HEK293 (cell line): Measurements from ENCODE around the gene LATS1.

Experiments
- CTCF ChIA-PET: fragments of 350-600 bp; formaldehyde crosslinking; extraction: SDS; loops from one replicate; lab custom pipeline; 2021; ENCODE audit warnings: antibody characterized with exemption; lab: Yijun Ruan, JAX
- POLR2A ChIA-PET: fragments of 300-600 bp; formaldehyde crosslinking; extraction: SDS; loops from one replicate; lab custom pipeline; 2020; ENCODE audit warnings: antibody characterized with exemption, inconsistent platforms; lab: Yijun Ruan, JAX
- H3K27ac ChIP-seq: fragments of 200-500 bp; sonication (Bioruptor generic); 2 replicates; pipeline ENCODE4 v1.5.1; 2014; ENCODE audit warnings: low read depth, low read length, control low read depth, inconsistent platforms; ENCODE audit errors: extremely low read depth
- H3K36me3 ChIP-seq, 2 experiments: fragments of 200-500 bp in 1 of 2; sonication (Bioruptor generic) in 1 of 2; 1 replicate in 1 of 2; 2 replicates in 1 of 2; pipeline ENCODE4 v1.5.1; 2014 to 2017; ENCODE audit warnings: inconsistent platforms in 2 of 2, low read length in 2 of 2; ENCODE audit not compliant: control insufficient read depth in 2 of 2, insufficient read depth in 1 of 2
- H3K4me1 ChIP-seq: fragments of 200-500 bp; sonication (Bioruptor generic); 2 replicates; pipeline ENCODE4 v1.5.1; 2014; ENCODE audit warnings: mild to moderate bottlenecking, low read length, inconsistent platforms; ENCODE audit not compliant: control insufficient read depth, insufficient read depth
- H3K4me3 ChIP-seq: 2 replicates; pipeline ENCODE4 v1.5.1; 2011; ENCODE audit warnings: low read depth, mild to moderate bottlenecking, control low read depth, low read length, moderate library complexity
- H3K9me3 ChIP-seq: fragments of 200-500 bp; sonication (Bioruptor generic); 2 replicates; pipeline ENCODE4 v1.5.1; 2014; ENCODE audit warnings: low read depth, low read length, inconsistent platforms; ENCODE audit not compliant: control insufficient read depth, insufficient read depth
- GFI1B ChIP-seq: fragments of 450-650 bp; formaldehyde crosslinking; IDR thresholded peaks from 2 replicates; pipeline ENCODE4 v1.5.1; 2016; ENCODE audit warnings: missing biosample characterization, missing genetic modification characterization
- SETDB1 ChIP-seq: IDR thresholded peaks from one replicate; pipeline ENCODE4 v1.6.1; 2017; ENCODE audit warnings: mild to moderate bottlenecking, low read length, moderate library complexity, mixed read lengths; ENCODE audit not compliant: insufficient read length
- ZBTB17 ChIP-seq: fragments of 450-650 bp; formaldehyde crosslinking; IDR thresholded peaks from 2 replicates; pipeline ENCODE4 v1.5.1; 2016; ENCODE audit warnings: missing biosample characterization, missing genetic modification characterization
- ZBTB20 ChIP-seq: fragments of 450-650 bp; formaldehyde crosslinking; IDR thresholded peaks from 2 replicates; pipeline ENCODE4 v1.5.1; 2016; ENCODE audit warnings: missing biosample characterization, missing genetic modification characterization
- ZNF184 ChIP-seq: fragments of 450-650 bp; IDR thresholded peaks from 2 replicates; pipeline ENCODE4 v1.5.1; 2018; ENCODE audit warnings: missing biosample characterization, mild to moderate bottlenecking, missing genetic modification characterization
- ZNF274 ChIP-seq, 2 experiments: fragments of 200-500 bp in 1 of 2; fragments of 450-650 bp in 1 of 2; sonication (Bioruptor generic) in 1 of 2; formaldehyde crosslinking in 1 of 2; IDR thresholded peaks; 2 replicates each; pipeline versions ENCODE4 v1.5.1 to v1.6.1; 2014 to 2016; ENCODE audit warnings: borderline replicate concordance in 1 of 2, inconsistent platforms in 1 of 2, low read length in 1 of 2, missing biosample characterization in 1 of 2, missing genetic modification characterization in 1 of 2
- ZNF391 ChIP-seq: fragments of 450-650 bp; formaldehyde crosslinking; IDR thresholded peaks from 2 replicates; pipeline ENCODE4 v1.5.1; 2016; ENCODE audit warnings: low read depth, missing biosample characterization, missing genetic modification characterization, borderline replicate concordance
- ZNF426 ChIP-seq: fragments of 450-650 bp; formaldehyde crosslinking; IDR thresholded peaks from 2 replicates; pipeline ENCODE4 v1.5.1; 2017; ENCODE audit warnings: missing biosample characterization, missing genetic modification characterization, mild to moderate bottlenecking, inconsistent platforms, moderate library complexity
- ZNF529 ChIP-seq: fragments of 450-650 bp; formaldehyde crosslinking; IDR thresholded peaks from 2 replicates; pipeline ENCODE4 v1.5.1; 2017; ENCODE audit warnings: missing genetic modification characterization, missing biosample characterization; ENCODE audit not compliant: insufficient replicate concordance
- ZNF549 ChIP-seq: fragments of 450-650 bp; IDR thresholded peaks from 2 replicates; pipeline ENCODE4 v1.5.1; 2018; ENCODE audit warnings: missing biosample characterization, missing genetic modification characterization, mild to moderate bottlenecking, inconsistent platforms, moderate library complexity
- ZNF558 ChIP-seq: fragments of 450-650 bp; formaldehyde crosslinking; IDR thresholded peaks from 2 replicates; pipeline ENCODE4 v1.5.1; 2016; ENCODE audit warnings: missing biosample characterization, missing genetic modification characterization
- ZNF600 ChIP-seq: fragments of 450-650 bp; formaldehyde crosslinking; IDR thresholded peaks from 2 replicates; pipeline ENCODE4 v1.5.1; 2016; ENCODE audit warnings: missing biosample characterization, missing genetic modification characterization
- ZNF626 ChIP-seq: fragments of 450-650 bp; sonication (Bioruptor Pico); formaldehyde crosslinking; IDR thresholded peaks from 2 replicates; pipeline ENCODE4 v1.5.1; 2018; ENCODE audit warnings: missing biosample characterization, missing genetic modification characterization, inconsistent platforms
- ZNF701 ChIP-seq: fragments of 450-650 bp; formaldehyde crosslinking; IDR thresholded peaks from 2 replicates; pipeline ENCODE4 v1.5.1; 2016; ENCODE audit warnings: missing biosample characterization, missing genetic modification characterization
- ZNF785 ChIP-seq: fragments of 450-650 bp; formaldehyde crosslinking; IDR thresholded peaks from 2 replicates; pipeline ENCODE4 v1.5.1; 2016; ENCODE audit warnings: missing biosample characterization, missing genetic modification characterization
- TF ChIP-seq, protein P1 (sequence below): fragments of 450-650 bp; formaldehyde crosslinking; optimal IDR thresholded peaks from 2 replicates; pipeline ENCODE3; 2016; ENCODE audit warnings: missing biosample characterization, mild to moderate bottlenecking, missing genetic modification characterization
- TF ChIP-seq, protein P2 (sequence below): fragments of 450-650 bp; formaldehyde crosslinking; IDR thresholded peaks from 2 replicates; pipeline ENCODE4 v1.5.1; 2016; ENCODE audit warnings: missing biosample characterization, missing genetic modification characterization, low read depth
- TF ChIP-seq, protein P3 (sequence below): fragments of 450-650 bp; IDR thresholded peaks from 2 replicates; pipeline ENCODE4 v1.5.1; 2018; ENCODE audit warnings: missing biosample characterization, mild to moderate bottlenecking, missing genetic modification characterization
- TF ChIP-seq, protein P4 (sequence below): fragments of 450-650 bp; formaldehyde crosslinking; IDR thresholded peaks from 2 replicates; pipeline ENCODE4 v1.5.1; 2017; ENCODE audit warnings: missing biosample characterization, missing genetic modification characterization
- TF ChIP-seq, protein P5 (sequence below): fragments of 450-650 bp; formaldehyde crosslinking; IDR thresholded peaks from 2 replicates; pipeline ENCODE4 v1.5.1; 2017; ENCODE audit warnings: missing biosample characterization, mild to moderate bottlenecking, missing genetic modification characterization, moderate library complexity
- TF ChIP-seq, protein P6 (sequence below): fragments of 450-650 bp; formaldehyde crosslinking; IDR thresholded peaks from 2 replicates; pipeline ENCODE4 v1.5.1; 2016; ENCODE audit warnings: missing biosample characterization, missing genetic modification characterization

The LATS1 gene

DNA sequence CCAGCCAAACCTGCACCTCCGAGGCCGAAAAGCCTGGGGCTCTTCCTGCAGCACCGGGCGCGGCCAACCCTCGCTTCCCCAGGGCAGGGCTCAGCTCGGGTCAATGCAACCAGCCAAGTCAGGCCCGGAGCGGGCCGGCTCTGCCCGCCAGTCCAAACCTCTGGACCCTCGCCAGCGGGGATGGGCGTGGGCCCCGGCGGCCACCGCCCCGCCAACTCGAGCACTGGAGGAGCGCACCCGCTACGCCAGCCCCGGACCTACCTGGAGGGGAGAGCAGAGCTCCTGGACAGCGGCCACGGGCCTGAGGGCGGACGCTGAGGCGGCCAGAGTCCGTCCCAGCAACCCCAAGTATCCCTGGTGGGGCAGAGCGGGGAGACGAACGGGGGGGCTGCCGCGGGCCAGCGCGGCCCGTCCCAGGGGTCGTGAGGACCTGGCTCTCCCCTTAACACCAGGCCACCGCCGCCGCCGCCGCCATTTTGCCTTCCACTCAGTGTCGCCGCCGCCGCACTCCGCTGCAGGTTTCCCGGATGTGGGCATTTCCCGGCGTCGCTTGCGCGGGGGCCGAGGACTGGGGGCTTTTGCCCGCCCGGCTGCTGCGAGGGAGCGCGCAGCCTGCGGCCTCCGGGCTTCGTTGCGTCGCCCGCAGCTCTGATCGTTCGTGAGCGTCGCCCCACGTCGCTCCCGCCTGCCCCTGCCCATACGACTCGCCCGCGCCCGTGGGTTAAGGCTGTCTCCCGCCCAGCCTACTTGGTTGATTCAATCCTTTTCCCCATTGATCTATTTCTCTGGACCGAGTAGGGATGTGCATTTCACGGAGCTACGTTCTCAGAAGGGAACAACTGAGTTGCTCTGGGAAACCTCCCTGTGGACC lies at the start of gene LATS1 (continued):
- TF ChIP-seq, protein P1, sequence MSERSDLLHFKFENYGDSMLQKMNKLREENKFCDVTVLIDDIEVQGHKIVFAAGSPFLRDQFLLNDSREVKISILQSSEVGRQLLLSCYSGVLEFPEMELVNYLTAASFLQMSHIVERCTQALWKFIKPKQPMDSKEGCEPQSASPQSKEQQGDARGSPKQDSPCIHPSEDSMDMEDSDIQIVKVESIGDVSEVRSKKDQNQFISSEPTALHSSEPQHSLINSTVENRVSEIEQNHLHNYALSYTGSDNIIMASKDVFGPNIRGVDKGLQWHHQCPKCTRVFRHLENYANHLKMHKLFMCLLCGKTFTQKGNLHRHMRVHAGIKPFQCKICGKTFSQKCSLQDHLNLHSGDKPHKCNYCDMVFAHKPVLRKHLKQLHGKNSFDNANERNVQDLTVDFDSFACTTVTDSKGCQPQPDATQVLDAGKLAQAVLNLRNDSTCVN (tag by site-specific recombination) = peak; percentile 96
- TF ChIP-seq, protein P2, sequence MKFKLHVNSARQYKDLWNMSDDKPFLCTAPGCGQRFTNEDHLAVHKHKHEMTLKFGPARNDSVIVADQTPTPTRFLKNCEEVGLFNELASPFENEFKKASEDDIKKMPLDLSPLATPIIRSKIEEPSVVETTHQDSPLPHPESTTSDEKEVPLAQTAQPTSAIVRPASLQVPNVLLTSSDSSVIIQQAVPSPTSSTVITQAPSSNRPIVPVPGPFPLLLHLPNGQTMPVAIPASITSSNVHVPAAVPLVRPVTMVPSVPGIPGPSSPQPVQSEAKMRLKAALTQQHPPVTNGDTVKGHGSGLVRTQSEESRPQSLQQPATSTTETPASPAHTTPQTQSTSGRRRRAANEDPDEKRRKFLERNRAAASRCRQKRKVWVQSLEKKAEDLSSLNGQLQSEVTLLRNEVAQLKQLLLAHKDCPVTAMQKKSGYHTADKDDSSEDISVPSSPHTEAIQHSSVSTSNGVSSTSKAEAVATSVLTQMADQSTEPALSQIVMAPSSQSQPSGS = no peak
- TF ChIP-seq ZNF785 (tag by site-specific recombination) = peak; percentile 73; the same call in 1 of the 2 replicates

DNA sequence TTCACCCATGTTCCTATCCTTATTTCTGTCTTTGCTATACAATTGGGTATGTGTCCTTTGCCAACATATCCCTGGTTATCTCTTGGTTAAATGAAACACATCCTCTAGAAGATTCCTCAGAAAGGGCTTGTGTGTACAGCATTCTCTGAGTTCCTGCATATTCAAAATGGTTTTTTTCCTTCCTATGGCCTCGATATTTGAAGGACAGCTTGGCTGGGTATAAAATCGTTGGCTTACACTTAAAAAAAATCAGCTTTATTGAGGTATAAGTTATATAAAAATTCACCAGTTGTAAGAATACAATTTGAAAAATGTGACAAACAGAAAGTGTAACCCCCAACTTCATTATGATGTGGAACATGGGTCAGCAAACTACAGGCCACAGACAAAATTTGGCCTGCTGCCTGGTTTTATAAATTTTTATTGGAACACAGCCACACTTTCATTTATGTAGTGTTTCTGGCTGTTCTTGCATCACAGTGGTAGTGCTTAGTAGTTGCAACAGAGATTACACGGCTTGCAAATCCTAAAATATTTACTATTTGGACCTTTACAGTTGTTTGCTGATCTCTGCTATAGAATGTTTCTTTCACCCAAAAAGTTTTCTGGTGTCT lies 48.4 kb upstream of the LATS1 start:
- POLR2A ChIA-PET = no interaction called here
- H3K9me3 ChIP-seq = no peaks in the 10 kb centered on the region
- H3K4me1 ChIP-seq = 0 out of 2 replicates have a peak, but pooled peaks cover under 1% of the 10 kb centered on the region
- H3K4me3 ChIP-seq = no peak overlapping the region
- H3K36me3 ChIP-seq = peaks cover 16 to 37% of the 10 kb centered on the region in 2 experiments; a peak in 2 of 3 replicates
- no peak overlapping the region for H3K27ac ChIP-seq
- CTCF ChIA-PET = no interaction called here
- 0 out of 2 replicates have a peak, but pooled peaks have one; percentile 6 for TF ChIP-seq ZNF626 (tag by site-specific recombination)
- TF ChIP-seq ZNF184 (tag by site-specific recombination) = peak; percentile 53; the same call in 1 of the 2 replicates
- peak; percentile 83 for TF ChIP-seq SETDB1
- 0 out of 2 replicates have a peak, but pooled peaks have one; percentile 3 for TF ChIP-seq ZNF549 (tag by site-specific recombination)
- peak; percentile 74; the same call in 1 of the 2 replicates for TF ChIP-seq ZNF558 (tag by site-specific recombination)
- TF ChIP-seq, protein P3, sequence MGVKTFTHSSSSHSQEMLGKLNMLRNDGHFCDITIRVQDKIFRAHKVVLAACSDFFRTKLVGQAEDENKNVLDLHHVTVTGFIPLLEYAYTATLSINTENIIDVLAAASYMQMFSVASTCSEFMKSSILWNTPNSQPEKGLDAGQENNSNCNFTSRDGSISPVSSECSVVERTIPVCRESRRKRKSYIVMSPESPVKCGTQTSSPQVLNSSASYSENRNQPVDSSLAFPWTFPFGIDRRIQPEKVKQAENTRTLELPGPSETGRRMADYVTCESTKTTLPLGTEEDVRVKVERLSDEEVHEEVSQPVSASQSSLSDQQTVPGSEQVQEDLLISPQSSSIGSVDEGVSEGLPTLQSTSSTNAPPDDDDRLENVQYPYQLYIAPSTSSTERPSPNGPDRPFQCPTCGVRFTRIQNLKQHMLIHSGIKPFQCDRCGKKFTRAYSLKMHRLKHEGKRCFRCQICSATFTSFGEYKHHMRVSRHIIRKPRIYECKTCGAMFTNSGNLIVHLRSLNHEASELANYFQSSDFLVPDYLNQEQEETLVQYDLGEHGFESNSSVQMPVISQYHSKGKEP = no peak
- no peak for TF ChIP-seq ZBTB17 (tag by site-specific recombination)
- no peak for TF ChIP-seq ZNF391 (tag by site-specific recombination)
- TF ChIP-seq ZNF600 (tag by site-specific recombination) = no peak
- TF ChIP-seq, protein P4, sequence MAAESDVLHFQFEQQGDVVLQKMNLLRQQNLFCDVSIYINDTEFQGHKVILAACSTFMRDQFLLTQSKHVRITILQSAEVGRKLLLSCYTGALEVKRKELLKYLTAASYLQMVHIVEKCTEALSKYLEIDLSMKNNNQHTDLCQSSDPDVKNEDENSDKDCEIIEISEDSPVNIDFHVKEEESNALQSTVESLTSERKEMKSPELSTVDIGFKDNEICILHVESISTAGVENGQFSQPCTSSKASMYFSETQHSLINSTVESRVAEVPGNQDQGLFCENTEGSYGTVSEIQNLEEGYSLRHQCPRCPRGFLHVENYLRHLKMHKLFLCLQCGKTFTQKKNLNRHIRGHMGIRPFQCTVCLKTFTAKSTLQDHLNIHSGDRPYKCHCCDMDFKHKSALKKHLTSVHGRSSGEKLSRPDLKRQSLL (tag by site-specific recombination) = no peak

DNA sequence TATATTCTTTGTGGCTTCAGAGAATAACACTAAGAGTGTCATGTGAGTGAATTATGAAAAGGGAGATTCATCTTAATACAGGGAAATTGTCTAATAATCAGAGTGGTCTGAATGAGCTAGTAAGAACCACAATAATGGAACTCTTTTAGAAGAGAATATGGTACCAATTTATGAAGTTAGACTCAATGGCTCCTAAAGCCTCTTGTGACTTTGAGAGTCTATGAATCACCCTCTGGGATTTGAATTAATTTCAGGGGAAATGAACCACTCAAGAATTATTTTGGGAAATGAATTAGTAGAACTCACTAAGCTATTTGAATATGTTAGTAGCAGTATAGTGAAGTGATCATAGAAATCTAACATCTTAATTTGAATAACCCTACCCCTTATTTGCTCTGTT lies 46.0 kb upstream of the LATS1 start:
- CTCF ChIA-PET = interaction anchor here (0.8 to 1.2 kb wide), 2 partner anchors 40 to 77 kb away, joined by 3 to 9 read pairs; no protein-coding TSS in a partner anchor
- H3K9me3 ChIP-seq = no peaks in the 10 kb centered on the region
- POLR2A ChIA-PET = no interaction called here
- H3K36me3 ChIP-seq = peaks cover 17 to 37% of the 10 kb centered on the region in 2 experiments; a peak in 2 of 3 replicates
- no peak overlapping the region for H3K4me3 ChIP-seq
- H3K27ac ChIP-seq = no peak overlapping the region
- peaks cover 6% of the 10 kb centered on the region; the same call in 1 of the 2 replicates for H3K4me1 ChIP-seq
- TF ChIP-seq, protein P5, sequence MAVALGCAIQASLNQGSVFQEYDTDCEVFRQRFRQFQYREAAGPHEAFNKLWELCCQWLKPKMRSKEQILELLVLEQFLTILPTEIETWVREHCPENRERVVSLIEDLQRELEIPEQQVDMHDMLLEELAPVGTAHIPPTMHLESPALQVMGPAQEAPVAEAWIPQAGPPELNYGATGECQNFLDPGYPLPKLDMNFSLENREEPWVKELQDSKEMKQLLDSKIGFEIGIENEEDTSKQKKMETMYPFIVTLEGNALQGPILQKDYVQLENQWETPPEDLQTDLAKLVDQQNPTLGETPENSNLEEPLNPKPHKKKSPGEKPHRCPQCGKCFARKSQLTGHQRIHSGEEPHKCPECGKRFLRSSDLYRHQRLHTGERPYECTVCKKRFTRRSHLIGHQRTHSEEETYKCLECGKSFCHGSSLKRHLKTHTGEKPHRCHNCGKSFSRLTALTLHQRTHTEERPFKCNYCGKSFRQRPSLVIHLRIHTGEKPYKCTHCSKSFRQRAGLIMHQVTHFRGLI (tag by site-specific recombination) = no peak
- TF ChIP-seq ZNF274 (IDR thresholded peaks at IDR 0.05; ENCODE audit: low read length) = no peak
- TF ChIP-seq ZNF274 (tag by site-specific recombination; IDR thresholded peaks at IDR 0.05; ENCODE audit: borderline replicate concordance) = no peak
- no peak for TF ChIP-seq ZBTB20 (tag by site-specific recombination)
- no peak for TF ChIP-seq ZNF701 (tag by site-specific recombination)
- TF ChIP-seq, protein P6, sequence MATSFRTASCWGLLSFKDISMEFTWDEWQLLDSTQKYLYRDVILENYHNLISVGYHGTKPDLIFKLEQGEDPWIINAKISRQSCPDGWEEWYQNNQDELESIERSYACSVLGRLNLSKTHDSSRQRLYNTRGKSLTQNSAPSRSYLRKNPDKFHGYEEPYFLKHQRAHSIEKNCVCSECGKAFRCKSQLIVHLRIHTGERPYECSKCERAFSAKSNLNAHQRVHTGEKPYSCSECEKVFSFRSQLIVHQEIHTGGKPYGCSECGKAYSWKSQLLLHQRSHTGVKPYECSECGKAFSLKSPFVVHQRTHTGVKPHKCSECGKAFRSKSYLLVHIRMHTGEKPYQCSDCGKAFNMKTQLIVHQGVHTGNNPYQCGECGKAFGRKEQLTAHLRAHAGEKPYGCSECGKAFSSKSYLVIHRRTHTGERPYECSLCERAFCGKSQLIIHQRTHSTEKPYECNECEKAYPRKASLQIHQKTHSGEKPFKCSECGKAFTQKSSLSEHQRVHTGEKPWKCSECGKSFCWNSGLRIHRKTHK (tag by site-specific recombination) = no peak
- TF ChIP-seq ZNF426 (tag by site-specific recombination) = no peak
- TF ChIP-seq GFI1B (tag by site-specific recombination) = no peak
- no peak for TF ChIP-seq ZNF529 (tag by site-specific recombination)
